ENCODE results near the gene ATP5IF1. TPM values are rescaled to one million over a fixed set of nuclear protein-coding genes. Genes with fewer than 3 reads are reported as not detected.

The ATP5IF1 gene
- total and polyA plus RNA-seq, 9 of the 15 experiments (the other 6 are each of a cell fraction or from before 2014, with no cell fraction given), result 292 to 1,422 (median 388) TPM

- 0 out of 2 replicates have a peak, but pooled peaks have one; percentile 11 for TF ChIP-seq ZBTB33 (CRISPR knock-in tag; IDR thresholded peaks at IDR 0.05)
- peak; percentile 60 for TF ChIP-seq EP300 (IDR thresholded peaks at IDR 0.05; ENCODE audit: low read length)
- TF ChIP-seq KDM2B (CRISPR knock-in tag; IDR thresholded peaks at IDR 0.05), result no peak
- no peak for TF ChIP-seq ZSCAN29 (IDR thresholded peaks at IDR 0.05)
- TF ChIP-seq ZNF695 (CRISPR knock-in tag; IDR thresholded peaks at IDR 0.05), result no peak
- TF ChIP-seq CBFB (CRISPR knock-in tag; IDR thresholded peaks at IDR 0.05), result 0 out of 2 replicates have a peak, but pooled peaks have one; percentile 55
- no peak for TF ChIP-seq ZBTB43 (CRISPR knock-in tag; IDR thresholded peaks at IDR 0.05)
- TF ChIP-seq ZNF24 (IDR thresholded peaks at IDR 0.05), result no peak
- TF ChIP-seq MAZ (CRISPR knock-in tag; conservative IDR thresholded peaks at IDR 0.05 in 1 of 2, IDR thresholded peaks at IDR 0.05 in 1 of 2), result peak in 1 of 2 experiments; percentile 50; a peak in 1 of 4 replicates
- no peak for TF ChIP-seq POLR2B (IDR thresholded peaks at IDR 0.05; ENCODE audit: low read depth, partially characterized antibody)
- TF ChIP-seq ZNF282 (CRISPR knock-in tag; IDR thresholded peaks at IDR 0.05), result no peak
- TF ChIP-seq CBX8 (IDR thresholded peaks at IDR 0.05; ENCODE audit: borderline replicate concordance, extremely low read depth, low read depth, low read length, poor library complexity, severe bottlenecking), result no peak
- TF ChIP-seq EHMT2 (IDR thresholded peaks at IDR 0.05), result no peak
- no peak for TF ChIP-seq PATZ1 (CRISPR knock-in tag; IDR thresholded peaks at IDR 0.05; ENCODE audit: borderline replicate concordance)
- no peak for TF ChIP-seq ARID2 (IDR thresholded peaks at IDR 0.05)
- no peak for TF ChIP-seq ZNF311 (CRISPR knock-in tag; IDR thresholded peaks at IDR 0.05)
- no peak for TF ChIP-seq EZH2 (IDR thresholded peaks at IDR 0.05; ENCODE audit: borderline replicate concordance, low read depth, low read length)
- no peak for TF ChIP-seq SRSF1 (IDR thresholded peaks at IDR 0.05; ENCODE audit: low read depth, low read length)
- no peak for TF ChIP-seq MXD1 (CRISPR knock-in tag; IDR thresholded peaks at IDR 0.05; ENCODE audit: borderline replicate concordance, poor library complexity, severe bottlenecking)
- TF ChIP-seq ZNF445 (CRISPR knock-in tag; IDR thresholded peaks at IDR 0.05; ENCODE audit: low read depth), result no peak
- no peak for TF ChIP-seq RFX7 (CRISPR knock-in tag; IDR thresholded peaks at IDR 0.05)
- no peak for TF ChIP-seq MTF1 (CRISPR knock-in tag; IDR thresholded peaks at IDR 0.05; ENCODE audit: borderline replicate concordance)
Observed at GRCh38 chr1:28248273-28249012, 12.5 kb downstream of the ATP5IF1 start (continued).

Measured in K562 (cell line).